ENCODE results near the gene LDHB.
"Not testable (repeated sequence)": the region's sequence is repeated elsewhere in the genome, so short reads cannot be mapped to it uniquely, and the experiment has no call there.

Gene LDHB

GRCh38 chr12:21598651-21599050 lies 59.0 kb downstream of the LDHB start:
- Histone ChIP-seq H3K4me1 (no peaks in the 10 kb centered on the region), H3K36me3 (no peaks in the 10 kb centered on the region), H3K4me3 (no peak overlapping the region), H3K9me3 (no peaks in the 10 kb centered on the region), H3K27me3 (no peaks in the 10 kb centered on the region), H3K27ac (no peak overlapping the region)
- intact Hi-C loops (cut with DNase I; ENCODE audit: low total_unique reads) = no loop called here
- DNase-seq = no peak
- no peak for TF ChIP-seq CTCF (IDR thresholded peaks at IDR 0.05)

- H3K27ac ChIP-seq; DNase-seq; H3K4me3 ChIP-seq; H3K27me3 ChIP-seq; H3K36me3 ChIP-seq; H3K9me3 ChIP-seq; H3K4me1 ChIP-seq; intact Hi-C loops (cut with DNase I; ENCODE audit: low total_unique reads): not testable (repeated sequence)
These were observed 62.3 kb downstream of the LDHB start for GRCh38 chr12:21595356-21595755.

- TF ChIP-seq CTCF (IDR thresholded peaks at IDR 0.05) = no peak
These were observed 72.2 kb downstream of the LDHB start for GRCh38 chr12:21585485-21585884.

More at GRCh38 chr12:21585485-21585884, 72.2 kb downstream of the LDHB start:
- DNase-seq = no peak
- no peak overlapping the region for H3K27ac ChIP-seq
- H3K9me3 ChIP-seq = peaks cover 0 to 10% (median 0%) of the 10 kb centered on the region in 3 donors
- no peaks in the 10 kb centered on the region for H3K27me3 ChIP-seq
- H3K4me3 ChIP-seq = no peak overlapping the region
- H3K4me1 ChIP-seq = no peaks in the 10 kb centered on the region
- no peaks in the 10 kb centered on the region for H3K36me3 ChIP-seq
- intact Hi-C loops (cut with DNase I; ENCODE audit: low total_unique reads) = no loop called here
